HCT116 (cell line): ENCODE data around the gene SLC25A13.

Source experiments
- CTCF ChIP-seq, 3 experiments: fragments of 200-600 bp in 1 of 3; sonication (generic) in 1 of 3; IDR thresholded peaks in 2 of 3; conservative IDR thresholded peaks in 1 of 3; 2 replicates each; pipeline ENCODE4 v1.5.1; 2012 to 2017; ENCODE audit warnings: low read depth in 2 of 3, low read length in 2 of 3, antibody characterized with exemption in 1 of 3, borderline replicate concordance in 1 of 3, control low read depth in 1 of 3, mild to moderate bottlenecking in 1 of 3, mixed read lengths in 1 of 3, mixed run types in 1 of 3, moderate library complexity in 1 of 3; ENCODE audit not compliant: insufficient read depth in 1 of 3
- EGR1 ChIP-seq: IDR thresholded peaks from 2 replicates; pipeline ENCODE4 v1.6.1; 2012; ENCODE audit warnings: low read depth
- EZH2 ChIP-seq: fragments of 200-600 bp; sonication (generic); IDR thresholded peaks from 2 replicates; pipeline ENCODE4 v1.6.1; 2017; ENCODE audit warnings: antibody characterized with exemption, mixed run types
- MAX ChIP-seq: IDR thresholded peaks from 2 replicates; pipeline ENCODE4 v1.6.1; 2012
- POLR2A ChIP-seq: IDR thresholded peaks from 2 replicates; pipeline ENCODE4 v1.7.0; 2011; ENCODE audit warnings: borderline replicate concordance; ENCODE audit not compliant: insufficient read depth, insufficient read length; ENCODE audit errors: extremely low read depth
- POLR2AphosphoS5 ChIP-seq: IDR thresholded peaks from 2 replicates; pipeline ENCODE4 v1.6.1; 2011; ENCODE audit warnings: mild to moderate bottlenecking, low read depth, low read length, moderate library complexity
- REST ChIP-seq: IDR thresholded peaks from 2 replicates; pipeline ENCODE4 v1.6.1; 2012; ENCODE audit warnings: low read depth
- SIN3A ChIP-seq: IDR thresholded peaks from 2 replicates; pipeline ENCODE4 v1.6.1; 2012; ENCODE audit warnings: low read depth
- SP1 ChIP-seq: IDR thresholded peaks from 2 replicates; pipeline ENCODE4 v1.6.1; 2012; ENCODE audit warnings: low read depth

GRCh38 chr7:96100737-96101136 is 221.2 kb downstream of the SLC25A13 start:
- TF ChIP-seq CTCF (IDR thresholded peaks at IDR 0.05 in 2 of 3, conservative IDR thresholded peaks at IDR 0.05 in 1 of 3; ENCODE audit: borderline replicate concordance in 1 of 3, insufficient read depth in 1 of 3, low read depth in 2 of 3, low read length in 2 of 3) (no peak), SIN3A (no peak), SP1 (no peak), POLR2AphosphoS5 (no peak), EGR1 (no peak), REST (no peak), POLR2A (no peak), MAX (no peak), EZH2 (no peak)
